RWPE1 (cell line): ENCODE results near the gene PELI1.

Experiments
- CTCF ChIA-PET: fragments of 350-600 bp; sonication (Branson Sonifier 250); formaldehyde crosslinking; extraction: SDS; loops from one replicate; lab custom pipeline; 2021; lab: Yijun Ruan, JAX
- POLR2A ChIA-PET: fragments of 400-600 bp; formaldehyde crosslinking; extraction: SDS; loops from one replicate; lab custom pipeline; 2020; ENCODE audit warnings: antibody characterized with exemption; ENCODE audit not compliant: low non-redundant PET; lab: Yijun Ruan, JAX
- DNase-seq: peaks from one replicate; pipeline ENCODE4 v3.0.0; 2012; ENCODE audit warnings: low spot score
- H3K27ac ChIP-seq: fragments of 450-650 bp; 2 replicates; pipeline ENCODE4 v1.5.1; 2017
- TF ChIP-seq, protein P1 (sequence below): fragments of 450-650 bp; conservative IDR thresholded peaks from 2 replicates; pipeline ENCODE4 v1.5.1; 2017; ENCODE audit warnings: low read depth, mild to moderate bottlenecking

PELI1 gene

DNA sequence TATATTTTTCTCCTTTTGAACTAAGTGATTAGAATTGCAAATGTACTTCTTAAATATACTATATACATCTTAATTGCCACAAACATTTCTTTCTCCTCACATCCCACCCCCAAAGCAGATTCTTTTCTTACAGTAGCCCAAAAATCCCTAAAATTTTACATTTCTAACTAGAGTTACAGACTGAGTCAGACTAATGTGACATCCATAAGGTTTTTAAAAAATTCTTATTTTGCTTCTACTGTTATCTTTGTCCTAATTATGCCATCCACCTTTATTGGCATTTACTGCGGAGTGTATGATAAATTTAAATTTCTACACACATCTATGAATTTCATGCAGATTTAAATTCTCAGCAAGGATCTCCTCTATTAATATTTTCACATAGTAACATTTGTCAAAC is 15.8 kb downstream of the PELI1 start:
- CTCF ChIA-PET = no interaction called here
- DNase-seq = no peak
- no peak overlapping the region for H3K27ac ChIP-seq
- POLR2A ChIA-PET = no interaction called here
- TF ChIP-seq, protein P1, sequence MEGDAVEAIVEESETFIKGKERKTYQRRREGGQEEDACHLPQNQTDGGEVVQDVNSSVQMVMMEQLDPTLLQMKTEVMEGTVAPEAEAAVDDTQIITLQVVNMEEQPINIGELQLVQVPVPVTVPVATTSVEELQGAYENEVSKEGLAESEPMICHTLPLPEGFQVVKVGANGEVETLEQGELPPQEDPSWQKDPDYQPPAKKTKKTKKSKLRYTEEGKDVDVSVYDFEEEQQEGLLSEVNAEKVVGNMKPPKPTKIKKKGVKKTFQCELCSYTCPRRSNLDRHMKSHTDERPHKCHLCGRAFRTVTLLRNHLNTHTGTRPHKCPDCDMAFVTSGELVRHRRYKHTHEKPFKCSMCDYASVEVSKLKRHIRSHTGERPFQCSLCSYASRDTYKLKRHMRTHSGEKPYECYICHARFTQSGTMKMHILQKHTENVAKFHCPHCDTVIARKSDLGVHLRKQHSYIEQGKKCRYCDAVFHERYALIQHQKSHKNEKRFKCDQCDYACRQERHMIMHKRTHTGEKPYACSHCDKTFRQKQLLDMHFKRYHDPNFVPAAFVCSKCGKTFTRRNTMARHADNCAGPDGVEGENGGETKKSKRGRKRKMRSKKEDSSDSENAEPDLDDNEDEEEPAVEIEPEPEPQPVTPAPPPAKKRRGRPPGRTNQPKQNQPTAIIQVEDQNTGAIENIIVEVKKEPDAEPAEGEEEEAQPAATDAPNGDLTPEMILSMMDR = no peak

DNA sequence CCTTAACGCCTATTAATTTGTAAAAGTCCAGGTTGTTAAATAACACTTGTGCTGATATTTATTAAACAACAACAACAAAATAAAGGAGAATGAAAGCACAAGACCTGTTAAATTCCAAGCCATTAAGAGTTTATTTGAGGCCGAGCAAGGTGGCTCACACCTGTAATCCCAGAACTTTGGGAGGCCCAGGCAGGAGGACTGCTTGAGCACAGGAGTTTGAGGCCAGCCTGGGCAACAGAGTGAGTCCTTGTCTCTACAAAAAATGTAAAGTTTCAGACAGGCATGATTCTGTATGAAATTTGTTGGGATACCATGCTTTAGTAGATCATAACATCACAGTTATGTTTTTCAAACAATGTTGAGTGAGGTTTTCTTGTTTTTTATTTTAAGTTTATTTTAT is 17.1 kb downstream of the PELI1 start:
- ChIA-PET CTCF (no interaction called here), POLR2A (no interaction called here)
- H3K27ac ChIP-seq = no peak overlapping the region
- DNase-seq = no peak
- TF ChIP-seq, protein P1 = no peak

DNA sequence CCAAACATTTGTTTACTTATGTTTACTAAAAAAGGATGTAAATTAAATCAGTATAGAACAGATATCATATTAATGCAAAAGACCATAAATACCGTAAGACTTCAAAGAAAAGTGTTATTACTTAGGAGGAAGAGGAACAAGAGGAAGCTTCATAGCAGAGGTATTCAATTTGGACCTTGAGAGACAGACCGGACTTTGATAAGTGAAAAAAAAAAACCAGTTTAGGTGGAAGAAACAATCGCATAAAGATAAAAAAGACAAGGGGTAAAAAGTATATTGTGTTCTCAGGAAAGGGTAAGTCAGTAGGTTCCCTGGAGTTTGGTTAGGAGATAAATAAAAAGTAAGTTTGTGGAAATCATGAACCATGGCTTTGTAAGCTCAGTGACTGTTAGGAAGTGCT is 17.6 kb downstream of the PELI1 start:
- TF ChIP-seq, protein P1 = no peak
- no peak for DNase-seq
- ChIA-PET CTCF (interaction anchor here (0.7 kb wide), 1 partner anchor 896 kb away, joined by 5 read pairs; no protein-coding TSS in a partner anchor), POLR2A (no interaction called here)
- H3K27ac ChIP-seq = no peak overlapping the region

DNA sequence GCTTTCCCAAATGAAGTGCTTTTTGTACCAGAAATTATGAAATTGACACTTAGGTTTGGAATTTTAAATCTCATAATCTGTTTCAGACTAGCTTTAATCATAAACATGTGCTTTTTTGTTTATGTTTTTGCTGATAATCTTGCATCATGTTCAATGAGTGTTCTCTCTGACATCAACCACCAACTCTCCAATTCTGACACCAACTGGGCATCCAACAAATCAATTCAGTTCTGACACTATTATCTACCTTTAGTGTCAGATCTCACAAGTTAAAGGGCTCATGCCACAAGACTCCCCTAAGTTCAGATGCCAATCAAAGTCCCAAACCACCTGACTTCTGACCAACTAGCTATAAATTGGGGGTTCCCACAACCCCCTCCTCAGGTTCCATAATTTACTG is 19.6 kb downstream of the PELI1 start:
- DNase-seq = no peak
- CTCF ChIA-PET = no interaction called here
- POLR2A ChIA-PET = no interaction called here
- no peak overlapping the region for H3K27ac ChIP-seq
- TF ChIP-seq, protein P1 = no peak

DNA sequence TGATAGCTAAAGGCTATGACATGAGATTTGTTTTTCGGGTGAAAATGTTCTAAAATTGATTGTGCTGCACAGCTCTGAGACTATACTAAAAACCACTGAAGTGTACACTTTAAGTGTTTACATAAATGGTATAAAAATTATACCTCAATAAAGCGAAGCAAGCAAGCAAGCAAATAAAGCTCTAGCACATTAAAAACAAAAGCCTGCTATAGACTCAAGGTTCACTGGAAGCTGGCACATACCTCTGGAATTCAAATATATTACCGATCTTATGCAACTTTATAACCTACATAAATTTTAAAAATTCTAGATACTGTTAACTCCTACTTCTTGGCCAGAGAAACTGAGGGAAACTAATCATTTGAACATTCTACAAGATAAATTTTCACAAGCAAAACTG is 20.1 kb downstream of the PELI1 start:
- ChIA-PET POLR2A (no interaction called here), CTCF (no interaction called here)
- TF ChIP-seq, protein P1 = no peak
- no peak for DNase-seq
- no peak overlapping the region for H3K27ac ChIP-seq

DNA sequence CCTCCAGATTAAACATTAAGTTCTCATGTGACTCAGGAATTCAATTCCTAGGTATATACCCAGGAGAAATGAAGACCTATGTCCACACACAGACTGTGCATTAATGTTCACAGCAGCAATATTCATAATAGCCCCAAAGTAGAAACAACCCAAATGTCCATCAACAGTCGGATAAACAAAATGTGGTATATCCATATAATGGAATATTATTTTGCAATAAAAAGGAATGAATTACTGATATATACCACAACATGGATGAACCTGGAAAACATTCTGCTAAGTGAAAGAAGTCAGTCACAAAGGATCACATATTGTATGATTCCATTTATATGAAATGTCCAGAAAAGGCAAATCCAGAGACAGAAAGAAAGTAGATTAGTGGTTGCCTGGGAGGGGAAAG is 20.5 kb downstream of the PELI1 start:
- TF ChIP-seq, protein P1 = no peak
- ChIA-PET CTCF (no interaction called here), POLR2A (no interaction called here)
- DNase-seq = no peak
- H3K27ac ChIP-seq = no peak overlapping the region

DNA sequence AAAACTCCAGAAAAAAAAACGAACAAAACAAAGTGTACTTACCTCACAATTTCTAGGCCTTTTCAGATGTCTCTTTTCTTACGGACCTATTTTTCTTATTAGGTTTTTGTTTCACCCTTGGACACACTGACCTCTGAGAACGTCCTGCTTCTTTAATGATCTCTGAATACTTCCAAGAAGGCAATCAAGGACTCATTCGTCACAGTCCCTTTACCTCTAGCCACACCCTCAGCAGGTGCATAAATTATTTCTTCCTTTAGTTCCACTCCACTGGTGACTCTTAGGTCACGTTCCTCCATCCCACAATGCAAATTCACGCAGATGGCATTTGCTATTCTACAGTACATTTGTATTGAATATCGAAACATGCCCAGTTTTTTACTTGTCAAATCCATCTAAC is 21.9 kb downstream of the PELI1 start:
- TF ChIP-seq, protein P1 = no peak
- no peak for DNase-seq
- ChIA-PET CTCF (no interaction called here), POLR2A (no interaction called here)
- H3K27ac ChIP-seq = no peak overlapping the region
